ENCODE results near the gene MAVS. TPM values are rescaled to one million over a fixed set of nuclear protein-coding genes. Genes with fewer than 3 reads are reported as not detected.

Gene MAVS
- 10 to 100 TPM; 17.2 to 25.1 (median 21.6) TPM for total RNA-seq
- polyA plus RNA-seq = 10 to 100 TPM in 1 of 2 donors, 1 to 10 TPM in 1; 9.5 to 20.5 TPM

DNA sequence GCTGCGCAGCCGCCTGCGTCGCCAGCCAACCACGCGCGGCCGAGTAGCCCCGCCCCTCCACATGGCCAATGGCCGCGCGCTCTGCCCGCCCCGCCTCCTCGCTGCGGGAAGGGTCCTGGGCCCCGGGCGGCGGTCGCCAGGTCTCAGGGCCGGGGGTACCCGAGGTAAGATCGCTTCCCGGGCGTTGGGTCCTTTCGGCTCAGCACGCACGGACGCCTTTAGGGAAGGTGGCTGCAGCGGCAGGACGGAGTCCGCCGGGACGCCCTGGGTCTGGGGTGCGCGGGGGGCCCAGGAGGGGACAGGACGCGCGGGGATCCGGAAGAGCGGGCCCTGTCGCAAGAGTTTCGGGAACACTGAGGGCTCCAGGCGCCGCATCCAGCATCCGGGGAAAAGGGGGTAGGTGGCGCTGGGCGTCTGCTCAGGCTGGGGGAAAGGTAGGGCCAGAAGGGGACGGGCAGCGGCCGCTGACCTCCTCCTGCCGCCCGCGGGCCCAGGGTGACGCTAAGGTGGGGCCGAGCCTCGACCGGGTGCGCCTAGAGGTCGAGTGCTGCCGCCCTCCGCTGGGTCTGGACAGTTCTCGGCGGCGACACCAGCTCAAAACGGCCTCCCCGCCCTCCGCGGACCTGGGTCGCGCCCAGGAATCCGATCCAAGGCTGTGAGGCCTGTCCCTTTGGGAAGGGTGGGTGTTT is at the start of gene MAVS:
Gene MAVS, plus strand, starts transcription at position 95 of the 689 bp plus-strand sequence. CDS start 7,791 bp downstream, outside the sequence.
- TF ChIP-seq, protein P1, sequence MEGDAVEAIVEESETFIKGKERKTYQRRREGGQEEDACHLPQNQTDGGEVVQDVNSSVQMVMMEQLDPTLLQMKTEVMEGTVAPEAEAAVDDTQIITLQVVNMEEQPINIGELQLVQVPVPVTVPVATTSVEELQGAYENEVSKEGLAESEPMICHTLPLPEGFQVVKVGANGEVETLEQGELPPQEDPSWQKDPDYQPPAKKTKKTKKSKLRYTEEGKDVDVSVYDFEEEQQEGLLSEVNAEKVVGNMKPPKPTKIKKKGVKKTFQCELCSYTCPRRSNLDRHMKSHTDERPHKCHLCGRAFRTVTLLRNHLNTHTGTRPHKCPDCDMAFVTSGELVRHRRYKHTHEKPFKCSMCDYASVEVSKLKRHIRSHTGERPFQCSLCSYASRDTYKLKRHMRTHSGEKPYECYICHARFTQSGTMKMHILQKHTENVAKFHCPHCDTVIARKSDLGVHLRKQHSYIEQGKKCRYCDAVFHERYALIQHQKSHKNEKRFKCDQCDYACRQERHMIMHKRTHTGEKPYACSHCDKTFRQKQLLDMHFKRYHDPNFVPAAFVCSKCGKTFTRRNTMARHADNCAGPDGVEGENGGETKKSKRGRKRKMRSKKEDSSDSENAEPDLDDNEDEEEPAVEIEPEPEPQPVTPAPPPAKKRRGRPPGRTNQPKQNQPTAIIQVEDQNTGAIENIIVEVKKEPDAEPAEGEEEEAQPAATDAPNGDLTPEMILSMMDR (IDR thresholded peaks at IDR 0.05) = no peak
- ATAC-seq (peak; percentile 97 to 99 (median 98)), DNase-seq (peak; percentile 84 to 96 (median 90)), FAIRE-seq (no peak)
- peak within 1 kb of the TSS; percentile 88 to 97 (median 90) for H3K27ac ChIP-seq
- H3K9me3 ChIP-seq = no peaks in the 10 kb centered on the region
- peak within 1 kb of the TSS; percentile 76 to 99 (median 90) for H3K4me3 ChIP-seq
- WGBS, 2 donors = 0% methylated on average over 60 to 72 of the region's 72 CpGs
- intact Hi-C loops (cut with DNase I) = no loop called here
- no peaks in the 10 kb centered on the region for H3K27me3 ChIP-seq
- H3K4me1 ChIP-seq = peaks cover 0 to 3% (median 0%) of the 10 kb centered on the region in 3 donors
- no peaks in the 10 kb centered on the region for H3K36me3 ChIP-seq

DNA sequence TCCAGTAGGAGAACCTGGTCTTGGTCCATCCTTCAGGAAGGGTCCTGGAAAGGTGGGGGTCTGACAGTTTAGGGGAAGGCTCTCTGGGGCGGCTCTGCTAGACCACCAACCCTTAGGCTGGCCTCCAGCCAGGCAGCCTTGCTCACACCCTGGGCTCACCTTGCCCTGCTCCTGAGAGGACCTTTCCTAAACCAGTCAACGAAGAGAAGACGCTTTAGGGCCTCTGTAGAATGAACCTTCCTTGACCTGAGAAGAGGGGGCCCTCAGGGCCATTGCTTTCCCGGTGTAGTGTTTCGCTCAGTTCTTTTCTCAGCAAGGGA is 49.4 kb upstream of the MAVS start:
- Histone ChIP-seq H3K4me3 (peak overlapping the region in 1 of 4 donors; percentile 72), H3K9me3 (no peaks in the 10 kb centered on the region), H3K27me3 (no peaks in the 10 kb centered on the region), H3K4me1 (peaks cover 0 to 7% (median 0%) of the 10 kb centered on the region in 3 donors), H3K36me3 (no peaks in the 10 kb centered on the region), H3K27ac (no peak overlapping the region)
- intact Hi-C loops (cut with DNase I) = no loop called here
- 89% methylated on average over 5 of the region's 5 CpGs for WGBS, 2 donors
- no peak for FAIRE-seq
- DNase-seq = peak in 1 of 6 donors; percentile 21
- TF ChIP-seq, protein P1 (IDR thresholded peaks at IDR 0.05) = no peak
- ATAC-seq = no peak

DNA sequence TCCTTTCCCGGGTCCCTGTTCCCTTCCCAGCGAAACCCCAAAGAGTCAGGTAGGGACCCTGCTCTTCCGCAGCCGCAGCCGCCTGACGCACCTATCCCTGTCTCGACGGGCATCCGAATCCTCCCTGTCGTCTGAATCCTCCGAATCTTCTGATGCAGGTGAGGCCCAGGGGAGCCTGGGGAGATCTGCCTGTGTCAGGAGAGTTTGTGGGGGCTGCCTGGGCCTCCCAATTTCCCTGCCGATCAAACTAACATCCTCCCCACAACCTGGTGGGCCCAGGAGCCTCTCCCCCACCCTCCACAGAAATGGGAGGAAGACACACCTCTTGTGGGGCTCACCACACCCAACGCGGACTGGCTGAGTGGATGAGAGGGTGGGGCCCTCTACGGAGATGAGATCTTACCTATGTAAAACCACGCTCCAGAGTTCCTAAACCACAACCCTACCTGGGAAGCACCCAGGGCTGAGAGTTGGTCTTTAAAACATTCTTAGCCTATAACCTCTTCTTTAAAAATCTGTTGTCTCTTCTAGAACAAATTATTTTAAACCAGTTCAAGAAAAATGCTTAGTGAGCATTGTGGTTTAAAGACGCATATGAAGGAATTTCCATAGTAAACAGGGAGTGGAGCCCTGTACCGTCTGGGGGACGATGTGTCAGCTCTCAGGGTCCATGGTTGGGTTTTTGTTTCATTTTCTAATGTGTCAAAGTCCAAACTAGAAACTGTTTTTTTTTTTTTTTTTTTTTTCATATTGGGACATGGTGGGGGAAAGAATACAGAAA is 48.9 kb upstream of the MAVS start:
- DNase-seq = no peak
- H3K9me3 ChIP-seq = no peaks in the 10 kb centered on the region
- no peaks in the 10 kb centered on the region for H3K36me3 ChIP-seq
- no peak for FAIRE-seq
- ATAC-seq = no peak
- intact Hi-C loops (cut with DNase I) = no loop called here
- TF ChIP-seq, protein P1 (IDR thresholded peaks at IDR 0.05) = no peak
- no peaks in the 10 kb centered on the region for H3K27me3 ChIP-seq
- H3K4me1 ChIP-seq = peaks cover 0 to 7% (median 0%) of the 10 kb centered on the region in 3 donors
- 82 to 85% methylated on average over 19 of the region's 19 CpGs for WGBS, 2 donors
- peak overlapping the region in 1 of 4 donors; percentile 72 for H3K4me3 ChIP-seq
- no peak overlapping the region for H3K27ac ChIP-seq

DNA sequence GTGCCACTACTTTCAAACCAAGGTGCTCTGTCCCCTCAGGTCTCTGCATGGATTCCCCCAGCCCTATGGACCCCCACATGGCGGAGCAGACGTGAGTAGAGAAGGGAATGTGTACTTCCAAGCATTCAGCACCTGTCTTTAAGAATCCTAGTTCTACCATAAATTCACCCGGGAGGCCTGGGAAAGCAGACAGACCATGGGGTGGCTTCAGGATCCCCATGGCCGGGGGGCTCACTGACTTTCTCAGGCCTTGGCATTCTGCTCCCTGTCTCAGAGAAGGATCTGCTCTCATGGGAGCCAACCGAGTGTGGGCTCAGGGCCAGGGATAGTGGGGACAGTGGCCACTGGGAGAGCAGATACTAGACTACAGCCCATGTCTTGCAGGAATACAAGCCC is 48.3 kb upstream of the MAVS start:
- DNase-seq (no peak), ATAC-seq (no peak), FAIRE-seq (no peak)
- Histone ChIP-seq H3K9me3 (no peaks in the 10 kb centered on the region), H3K4me3 (no peak overlapping the region), H3K27me3 (no peaks in the 10 kb centered on the region), H3K4me1 (peaks cover 0 to 7% (median 0%) of the 10 kb centered on the region in 3 donors), H3K27ac (no peak overlapping the region), H3K36me3 (no peaks in the 10 kb centered on the region)
- WGBS, 2 donors = 82 to 89% methylated on average over 5 of the region's 5 CpGs
- TF ChIP-seq, protein P1 (IDR thresholded peaks at IDR 0.05) = no peak
- intact Hi-C loops (cut with DNase I) = no loop called here

All from pancreas (tissue), 10 donors.